Stimulated activated CD4-positive, alpha-beta T cell treated with anti-CD3 and anti-CD28 coated beads, Interleukin-12 subunit alpha, Interleukin-12 subunit beta, amount 100 ng/mL, for 48 hours (primary cell): ENCODE data around the gene SLIT3.

Experiments
- DNase-seq, 3 donors: peaks; one replicate each; pipeline ENCODE4 v3.0.0-alpha.2; 2020; ENCODE audit warnings: low read depth in 2 of 3, low spot score in 1 of 3

The SLIT3 gene

GRCh38 chr5:169006842-169007790 lies 293.8 kb downstream of the SLIT3 start:
- no peak for DNase-seq

GRCh38 chr5:169004551-169004950 lies 296.4 kb downstream of the SLIT3 start:
- no peak for DNase-seq

GRCh38 chr5:169003721-169004541 lies 297.0 kb downstream of the SLIT3 start:
- DNase-seq = no peak

GRCh38 chr5:169002953-169003555 lies 297.9 kb downstream of the SLIT3 start:
- DNase-seq = no peak

GRCh38 chr5:169001394-169001793 lies 299.5 kb downstream of the SLIT3 start:
- no peak for DNase-seq

- DNase-seq = no peak
Observed at GRCh38 chr5:168995024-168995423, 305.9 kb downstream of the SLIT3 start.

GRCh38 chr5:168992687-168993086 lies 308.3 kb downstream of the SLIT3 start:
- no peak for DNase-seq

- DNase-seq = no peak
Observed at GRCh38 chr5:168992016-168992415, 308.9 kb downstream of the SLIT3 start.

- no peak for DNase-seq
Observed at GRCh38 chr5:168991311-168991710, 309.6 kb downstream of the SLIT3 start.

GRCh38 chr5:168990679-168991078 lies 310.3 kb downstream of the SLIT3 start:
- DNase-seq = no peak

GRCh38 chr5:168989731-168990505 lies 311.0 kb downstream of the SLIT3 start:
- no peak for DNase-seq

- DNase-seq = no peak
Observed at GRCh38 chr5:168988699-168989098, 312.2 kb downstream of the SLIT3 start.

GRCh38 chr5:168987543-168988300 lies 313.2 kb downstream of the SLIT3 start:
- peak; percentile 28 to 63 (median 52) for DNase-seq

- no peak for DNase-seq
Observed at GRCh38 chr5:168985454-168985853, 315.5 kb downstream of the SLIT3 start.

GRCh38 chr5:168984135-168984675 lies 316.7 kb downstream of the SLIT3 start:
- no peak for DNase-seq

- DNase-seq = no peak
Observed at GRCh38 chr5:168979135-168979534, 321.8 kb downstream of the SLIT3 start.

- no peak for DNase-seq
Observed at GRCh38 chr5:168978500-168978899, 322.4 kb downstream of the SLIT3 start.

- DNase-seq = no peak
Observed at GRCh38 chr5:168978015-168978414, 322.9 kb downstream of the SLIT3 start.

GRCh38 chr5:168976311-168976970 lies 324.5 kb downstream of the SLIT3 start:
- DNase-seq = no peak
